HEK293 (cell line): ENCODE results near the gene RNF222.

Experiments used
- CTCF ChIA-PET: fragments of 350-600 bp; formaldehyde crosslinking; extraction: SDS; loops from one replicate; lab custom pipeline; 2021; ENCODE audit warnings: antibody characterized with exemption; lab: Yijun Ruan, JAX
- POLR2A ChIA-PET: fragments of 300-600 bp; formaldehyde crosslinking; extraction: SDS; loops from one replicate; lab custom pipeline; 2020; ENCODE audit warnings: antibody characterized with exemption, inconsistent platforms; lab: Yijun Ruan, JAX
- H3K27ac ChIP-seq: fragments of 200-500 bp; sonication (Bioruptor generic); 2 replicates; pipeline ENCODE4 v1.5.1; 2014; ENCODE audit warnings: low read depth, low read length, control low read depth, inconsistent platforms; ENCODE audit errors: extremely low read depth
- H3K36me3 ChIP-seq, 2 experiments: fragments of 200-500 bp in 1 of 2; sonication (Bioruptor generic) in 1 of 2; 1 replicate in 1 of 2; 2 replicates in 1 of 2; pipeline ENCODE4 v1.5.1; 2014 to 2017; ENCODE audit warnings: inconsistent platforms in 2 of 2, low read length in 2 of 2; ENCODE audit not compliant: control insufficient read depth in 2 of 2, insufficient read depth in 1 of 2
- H3K4me1 ChIP-seq: fragments of 200-500 bp; sonication (Bioruptor generic); 2 replicates; pipeline ENCODE4 v1.5.1; 2014; ENCODE audit warnings: mild to moderate bottlenecking, low read length, inconsistent platforms; ENCODE audit not compliant: control insufficient read depth, insufficient read depth
- H3K4me3 ChIP-seq: 2 replicates; pipeline ENCODE4 v1.5.1; 2011; ENCODE audit warnings: low read depth, mild to moderate bottlenecking, control low read depth, low read length, moderate library complexity
- H3K9me3 ChIP-seq: fragments of 200-500 bp; sonication (Bioruptor generic); 2 replicates; pipeline ENCODE4 v1.5.1; 2014; ENCODE audit warnings: low read depth, low read length, inconsistent platforms; ENCODE audit not compliant: control insufficient read depth, insufficient read depth
- HIC1 ChIP-seq: fragments of 450-650 bp; formaldehyde crosslinking; IDR thresholded peaks from 2 replicates; pipeline ENCODE4 v1.5.1; 2016; ENCODE audit warnings: missing biosample characterization, missing genetic modification characterization
- KLF7 ChIP-seq: fragments of 450-650 bp; formaldehyde crosslinking; IDR thresholded peaks from 2 replicates; pipeline ENCODE4 v1.5.1; 2016; ENCODE audit warnings: missing biosample characterization, missing genetic modification characterization, borderline replicate concordance
- KLF8 ChIP-seq: fragments of 450-650 bp; formaldehyde crosslinking; IDR thresholded peaks from 2 replicates; pipeline ENCODE4 v1.5.1; 2016; ENCODE audit warnings: missing biosample characterization, missing genetic modification characterization
- SALL2 ChIP-seq: fragments of 450-650 bp; formaldehyde crosslinking; IDR thresholded peaks from 2 replicates; pipeline ENCODE4 v1.5.0; 2017; ENCODE audit warnings: missing biosample characterization, mild to moderate bottlenecking, missing genetic modification characterization, borderline replicate concordance
- SP7 ChIP-seq: fragments of 450-650 bp; formaldehyde crosslinking; IDR thresholded peaks from 2 replicates; pipeline ENCODE4 v1.5.1; 2016; ENCODE audit warnings: missing biosample characterization, missing genetic modification characterization
- WT1 ChIP-seq: fragments of 450-650 bp; formaldehyde crosslinking; IDR thresholded peaks from 2 replicates; pipeline ENCODE4 v1.5.1; 2016; ENCODE audit warnings: missing biosample characterization, missing genetic modification characterization
- ZBTB17 ChIP-seq: fragments of 450-650 bp; formaldehyde crosslinking; IDR thresholded peaks from 2 replicates; pipeline ENCODE4 v1.5.1; 2016; ENCODE audit warnings: missing biosample characterization, missing genetic modification characterization
- ZBTB20 ChIP-seq: fragments of 450-650 bp; formaldehyde crosslinking; IDR thresholded peaks from 2 replicates; pipeline ENCODE4 v1.5.1; 2016; ENCODE audit warnings: missing biosample characterization, missing genetic modification characterization
- ZFHX2 ChIP-seq: fragments of 450-650 bp; formaldehyde crosslinking; conservative IDR thresholded peaks from 2 replicates; pipeline ENCODE4 v1.5.1; 2016; ENCODE audit warnings: missing biosample characterization, missing genetic modification characterization
- ZIC2 ChIP-seq: fragments of 450-650 bp; formaldehyde crosslinking; IDR thresholded peaks from 2 replicates; pipeline ENCODE4 v1.5.1; 2016; ENCODE audit warnings: missing biosample characterization, missing genetic modification characterization
- ZNF146 ChIP-seq: fragments of 450-650 bp; formaldehyde crosslinking; IDR thresholded peaks from 2 replicates; pipeline ENCODE4 v1.5.1; 2016; ENCODE audit warnings: missing biosample characterization, missing genetic modification characterization
- ZNF248 ChIP-seq: fragments of 450-650 bp; formaldehyde crosslinking; IDR thresholded peaks from 2 replicates; pipeline ENCODE4 v1.5.1; 2017; ENCODE audit warnings: missing biosample characterization, missing genetic modification characterization
- ZNF274 ChIP-seq, 2 experiments: fragments of 200-500 bp in 1 of 2; fragments of 450-650 bp in 1 of 2; sonication (Bioruptor generic) in 1 of 2; formaldehyde crosslinking in 1 of 2; IDR thresholded peaks; 2 replicates each; pipeline versions ENCODE4 v1.5.1 to v1.6.1; 2014 to 2016; ENCODE audit warnings: borderline replicate concordance in 1 of 2, inconsistent platforms in 1 of 2, low read length in 1 of 2, missing biosample characterization in 1 of 2, missing genetic modification characterization in 1 of 2
- ZNF292 ChIP-seq: fragments of 450-650 bp; formaldehyde crosslinking; IDR thresholded peaks from 2 replicates; pipeline ENCODE4 v1.5.1; 2016; ENCODE audit warnings: low read depth, missing biosample characterization, missing genetic modification characterization, borderline replicate concordance
- ZNF311 ChIP-seq: fragments of 450-650 bp; formaldehyde crosslinking; IDR thresholded peaks from 2 replicates; pipeline ENCODE4 v1.5.1; 2017; ENCODE audit warnings: missing biosample characterization, missing genetic modification characterization, borderline replicate concordance
- ZNF335 ChIP-seq: fragments of 450-650 bp; formaldehyde crosslinking; conservative IDR thresholded peaks from 2 replicates; pipeline ENCODE4 v1.5.1; 2016; ENCODE audit warnings: missing biosample characterization, missing genetic modification characterization
- ZNF423 ChIP-seq: fragments of 450-650 bp; formaldehyde crosslinking; IDR thresholded peaks from 2 replicates; pipeline ENCODE4 v1.5.1; 2016; ENCODE audit warnings: missing biosample characterization, missing genetic modification characterization
- ZNF426 ChIP-seq: fragments of 450-650 bp; formaldehyde crosslinking; IDR thresholded peaks from 2 replicates; pipeline ENCODE4 v1.5.1; 2017; ENCODE audit warnings: missing biosample characterization, missing genetic modification characterization, mild to moderate bottlenecking, inconsistent platforms, moderate library complexity
- ZNF510 ChIP-seq: fragments of 450-650 bp; formaldehyde crosslinking; IDR thresholded peaks from 2 replicates; pipeline ENCODE4 v1.5.1; 2018; ENCODE audit warnings: mild to moderate bottlenecking, missing genetic modification characterization, missing biosample characterization; ENCODE audit not compliant: insufficient replicate concordance
- ZNF558 ChIP-seq: fragments of 450-650 bp; formaldehyde crosslinking; IDR thresholded peaks from 2 replicates; pipeline ENCODE4 v1.5.1; 2016; ENCODE audit warnings: missing biosample characterization, missing genetic modification characterization
- ZNF585B ChIP-seq: fragments of 450-650 bp; formaldehyde crosslinking; IDR thresholded peaks from 2 replicates; pipeline ENCODE4 v1.5.1; 2016; ENCODE audit warnings: missing biosample characterization, missing genetic modification characterization
- ZNF600 ChIP-seq: fragments of 450-650 bp; formaldehyde crosslinking; IDR thresholded peaks from 2 replicates; pipeline ENCODE4 v1.5.1; 2016; ENCODE audit warnings: missing biosample characterization, missing genetic modification characterization
- ZNF654 ChIP-seq: fragments of 450-650 bp; formaldehyde crosslinking; IDR thresholded peaks from 2 replicates; pipeline ENCODE4 v1.5.1; 2016; ENCODE audit warnings: low read depth, missing biosample characterization, missing genetic modification characterization
- ZNF660 ChIP-seq: fragments of 450-650 bp; IDR thresholded peaks from 2 replicates; pipeline ENCODE4 v1.5.1; 2018; ENCODE audit warnings: missing biosample characterization, mild to moderate bottlenecking, missing genetic modification characterization
- ZNF777 ChIP-seq: fragments of 450-650 bp; formaldehyde crosslinking; IDR thresholded peaks from 2 replicates; pipeline ENCODE4 v1.5.1; 2017; ENCODE audit warnings: missing biosample characterization, missing genetic modification characterization, borderline replicate concordance
- ZXDB ChIP-seq: fragments of 450-650 bp; formaldehyde crosslinking; IDR thresholded peaks from 2 replicates; pipeline ENCODE4 v1.5.1; 2016; ENCODE audit warnings: missing biosample characterization, missing genetic modification characterization
- TF ChIP-seq, protein P1 (sequence below): fragments of 450-650 bp; formaldehyde crosslinking; IDR thresholded peaks from 2 replicates; pipeline ENCODE4 v1.5.1; 2016; ENCODE audit warnings: missing biosample characterization, missing genetic modification characterization

Gene RNF222

GRCh38 chr17:8435245-8436168, 37.9 kb upstream of the RNF222 start, which contains the start of gene NDEL1 (continued):
- TF ChIP-seq KLF8 (tag by site-specific recombination) = peak; percentile 83; the same call in 1 of the 2 replicates
- no peak for TF ChIP-seq ZIC2
- no peak for TF ChIP-seq ZNF146 (tag by site-specific recombination)
- TF ChIP-seq ZBTB17 (tag by site-specific recombination) = peak; percentile 71
- TF ChIP-seq ZNF248 = no peak
- 0 out of 2 replicates have a peak, but pooled peaks have one; percentile 5 for TF ChIP-seq ZNF423
- no peak for TF ChIP-seq ZNF558
- no peak for TF ChIP-seq ZNF311
- TF ChIP-seq ZNF335 (tag by site-specific recombination) = no peak; the same call in 1 of the 2 replicates

GRCh38 chr17:8430966-8431365, 33.3 kb upstream of the RNF222 start:
- ChIA-PET CTCF (interaction anchor here (0.6 to 2.5 kb wide), 3 partner anchors 20 to 354 kb away, joined by 3 to 12 read pairs (median 3); no protein-coding TSS in a partner anchor), POLR2A (interaction anchor here (0.6 kb wide), 1 partner anchor 47 kb away, joined by 3 read pairs; no protein-coding TSS in a partner anchor)
- H3K4me3 ChIP-seq = no peak overlapping the region
- H3K4me1 ChIP-seq = no peaks in the 10 kb centered on the region
- H3K36me3 ChIP-seq = no peaks in the 10 kb centered on the region
- H3K27ac ChIP-seq = no peak overlapping the region
- H3K9me3 ChIP-seq = no peaks in the 10 kb centered on the region
- TF ChIP-seq ZNF654 (tag by site-specific recombination) = no peak
- TF ChIP-seq ZNF274 (IDR thresholded peaks at IDR 0.05; ENCODE audit: low read length) = no peak
- TF ChIP-seq ZNF274 (tag by site-specific recombination; IDR thresholded peaks at IDR 0.05; ENCODE audit: borderline replicate concordance) = no peak
- TF ChIP-seq HIC1 (tag by site-specific recombination) = no peak
- no peak for TF ChIP-seq WT1
- TF ChIP-seq ZXDB (tag by site-specific recombination) = no peak
- no peak for TF ChIP-seq KLF7
- no peak for TF ChIP-seq ZNF600
- no peak for TF ChIP-seq ZNF777 (tag by site-specific recombination)
- TF ChIP-seq ZNF585B = no peak
- TF ChIP-seq ZNF660 = 0 out of 2 replicates have a peak, but pooled peaks have one; percentile 25
- TF ChIP-seq ZBTB20 (tag by site-specific recombination) = 0 out of 2 replicates have a peak, but pooled peaks have one; percentile 20
- TF ChIP-seq ZNF510 (tag by site-specific recombination) = no peak
- TF ChIP-seq, protein P1, sequence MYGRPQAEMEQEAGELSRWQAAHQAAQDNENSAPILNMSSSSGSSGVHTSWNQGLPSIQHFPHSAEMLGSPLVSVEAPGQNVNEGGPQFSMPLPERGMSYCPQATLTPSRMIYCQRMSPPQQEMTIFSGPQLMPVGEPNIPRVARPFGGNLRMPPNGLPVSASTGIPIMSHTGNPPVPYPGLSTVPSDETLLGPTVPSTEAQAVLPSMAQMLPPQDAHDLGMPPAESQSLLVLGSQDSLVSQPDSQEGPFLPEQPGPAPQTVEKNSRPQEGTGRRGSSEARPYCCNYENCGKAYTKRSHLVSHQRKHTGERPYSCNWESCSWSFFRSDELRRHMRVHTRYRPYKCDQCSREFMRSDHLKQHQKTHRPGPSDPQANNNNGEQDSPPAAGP (tag by site-specific recombination) = no peak
- no peak for TF ChIP-seq SALL2
- TF ChIP-seq ZNF292 (tag by site-specific recombination) = no peak
- peak; percentile 40 for TF ChIP-seq ZFHX2
- no peak for TF ChIP-seq ZNF426 (tag by site-specific recombination)
- peak; percentile 74 for TF ChIP-seq SP7
